HG02763 (cell line): Measurements from ENCODE around the gene PDCD10.

ENCODE experiments used
- ATAC-seq: cut with Tn5 transposase; IDR thresholded peaks from one replicate; pipeline ENCODE4 v1.9.1; 2021; ENCODE audit warnings: mild to moderate bottlenecking, moderate library complexity; ENCODE audit not compliant: unreplicated experiment

PDCD10 gene

GRCh38 chr3:167734498-167735232 lies at the start of gene PDCD10:
PDCD10 (minus strand) TSS chr3:167734892; CDS start chr3:167720157, 14,735 bp downstream.
- peak; percentile 89 for ATAC-seq

GRCh38 chr3:167783781-167784180 lies 49.1 kb upstream of the PDCD10 start:
- ATAC-seq = no peak

- no peak for ATAC-seq
Observed at GRCh38 chr3:167780214-167780883, 45.7 kb upstream of the PDCD10 start.

- no peak for ATAC-seq
Observed at GRCh38 chr3:167777356-167777755, 42.7 kb upstream of the PDCD10 start.

GRCh38 chr3:167776066-167776685 lies 41.5 kb upstream of the PDCD10 start:
- no peak for ATAC-seq

GRCh38 chr3:167773584-167773983 lies 38.9 kb upstream of the PDCD10 start:
- ATAC-seq = peak; percentile 76

- ATAC-seq = peak; percentile 26
Observed at GRCh38 chr3:167772992-167773391, 38.3 kb upstream of the PDCD10 start.

- ATAC-seq = no peak
Observed at GRCh38 chr3:167762296-167762695, 27.6 kb upstream of the PDCD10 start.

- ATAC-seq = no peak
Observed at GRCh38 chr3:167761302-167761701, 26.6 kb upstream of the PDCD10 start.

- ATAC-seq = no peak
Observed at GRCh38 chr3:167754049-167754448, 19.4 kb upstream of the PDCD10 start.

GRCh38 chr3:167750272-167750971 lies 15.7 kb upstream of the PDCD10 start:
- peak; percentile 97 for ATAC-seq

- ATAC-seq = no peak
Observed at GRCh38 chr3:167749728-167750127, 15.0 kb upstream of the PDCD10 start.

- no peak for ATAC-seq
Observed at GRCh38 chr3:167749209-167749608, 14.5 kb upstream of the PDCD10 start.

- no peak for ATAC-seq
Observed at GRCh38 chr3:167743799-167744198, 9.1 kb upstream of the PDCD10 start.

- no peak for ATAC-seq
Observed at GRCh38 chr3:167742338-167742737, 7.6 kb upstream of the PDCD10 start.

- peak; percentile 92 for ATAC-seq
Observed at GRCh38 chr3:167740961-167741587, 6.4 kb upstream of the PDCD10 start.

GRCh38 chr3:167739190-167739810 lies 4.6 kb upstream of the PDCD10 start:
- no peak for ATAC-seq

- no peak for ATAC-seq
Observed at GRCh38 chr3:167738037-167738436, 3.3 kb upstream of the PDCD10 start.

GRCh38 chr3:167736997-167737396 lies 2.3 kb upstream of the PDCD10 start:
- no peak for ATAC-seq

- ATAC-seq = no peak
Observed at GRCh38 chr3:167736264-167736787, 1.6 kb upstream of the PDCD10 start.
